ENCODE measurements around the gene GSDME.

DNA sequence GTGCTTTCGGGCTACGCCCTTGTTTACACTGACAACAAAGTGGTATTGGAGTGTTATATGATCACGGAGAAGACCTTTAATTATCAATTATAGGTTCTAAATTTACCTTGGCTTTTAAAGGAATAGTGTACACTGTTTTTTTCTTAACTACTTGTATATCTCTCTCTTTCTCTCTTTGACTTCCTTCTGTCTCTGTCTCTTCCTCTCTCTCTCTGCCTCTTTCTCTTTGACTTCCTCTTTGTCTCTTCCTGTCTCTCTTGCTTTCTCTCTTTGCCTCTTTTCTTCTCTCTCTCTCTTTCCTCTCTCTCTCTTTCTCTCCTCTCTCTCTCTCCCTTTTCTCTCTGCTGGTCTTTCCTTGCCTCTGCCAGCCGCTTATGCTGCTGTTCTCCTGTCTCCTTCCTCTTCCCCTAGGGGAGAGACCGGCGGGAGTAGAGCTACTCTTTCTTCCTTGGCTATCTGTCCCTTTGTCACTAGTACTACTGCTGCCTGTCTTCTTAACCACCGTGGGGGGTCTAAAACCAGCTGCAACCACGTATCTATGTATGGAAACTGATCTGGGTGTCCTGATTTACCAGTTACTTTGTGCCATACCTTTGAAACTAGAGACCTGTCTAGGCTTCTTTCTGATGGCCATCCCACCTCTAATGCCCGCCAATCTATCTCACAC lies 36.9 kb upstream of the GSDME start:
- TF ChIP-seq YY1 (IDR thresholded peaks at IDR 0.05; ENCODE audit: insufficient read depth, insufficient read length): no peak
- no peak for TF ChIP-seq ZNF274 (IDR thresholded peaks at IDR 0.05; ENCODE audit: low read depth, low read length)
